HG02840 (cell line): ENCODE results near the gene KRTAP3-3.

Source experiments
- ATAC-seq: cut with Tn5 transposase; IDR thresholded peaks from one replicate; pipeline ENCODE4 v1.9.1; 2021; ENCODE audit warnings: mild to moderate bottlenecking, moderate library complexity, moderate number of reproducible peaks; ENCODE audit not compliant: unreplicated experiment, low FRiP score

Gene KRTAP3-3

DNA sequence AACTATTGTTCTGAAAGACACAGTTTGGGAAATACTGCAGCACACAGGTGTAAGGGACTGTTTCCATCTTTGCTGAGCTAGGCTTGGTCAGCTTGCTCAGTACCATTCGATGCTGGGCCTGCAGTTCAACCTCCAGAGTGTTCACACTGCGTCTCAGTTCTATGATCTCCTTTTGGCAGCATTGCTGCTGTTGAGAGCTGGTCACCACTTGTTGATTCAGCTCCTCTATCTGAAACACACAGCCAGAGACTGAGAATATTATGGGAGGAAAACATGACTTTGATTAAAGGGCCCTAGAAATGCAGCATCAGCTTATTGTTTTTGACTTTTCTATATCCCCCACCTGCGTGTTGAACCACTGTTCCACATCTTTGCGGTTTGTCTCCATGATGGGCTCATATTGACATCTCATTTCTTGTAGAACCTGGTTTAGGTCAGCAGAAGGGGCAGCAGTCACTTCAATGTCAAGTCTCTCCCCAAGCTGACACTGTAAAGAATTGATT lies 31.9 kb downstream of the KRTAP3-3 start:
- ATAC-seq, result no peak

GRCh38 chr17:40961591-40961990 lies 32.4 kb downstream of the KRTAP3-3 start:
- no peak for ATAC-seq

DNA sequence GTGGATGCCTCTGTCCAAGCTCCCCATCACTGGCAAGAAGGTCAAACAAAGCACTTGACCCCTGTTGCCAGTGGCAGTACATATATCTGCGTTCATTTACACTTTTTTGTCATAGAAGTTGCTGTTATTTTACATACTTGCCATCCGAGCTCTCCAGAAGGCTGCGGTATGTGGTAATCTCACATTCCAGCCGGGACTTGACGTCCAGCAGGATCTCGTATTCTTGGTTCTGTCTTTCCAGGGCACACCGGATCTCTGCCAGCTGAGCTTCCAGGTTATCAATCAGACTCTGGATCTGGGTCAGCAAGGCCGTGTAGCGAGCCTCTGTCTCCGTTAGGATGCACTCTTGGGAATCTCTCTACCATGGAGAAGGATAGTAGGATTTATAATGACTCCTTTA lies 33.8 kb downstream of the KRTAP3-3 start:
- no peak for ATAC-seq

DNA sequence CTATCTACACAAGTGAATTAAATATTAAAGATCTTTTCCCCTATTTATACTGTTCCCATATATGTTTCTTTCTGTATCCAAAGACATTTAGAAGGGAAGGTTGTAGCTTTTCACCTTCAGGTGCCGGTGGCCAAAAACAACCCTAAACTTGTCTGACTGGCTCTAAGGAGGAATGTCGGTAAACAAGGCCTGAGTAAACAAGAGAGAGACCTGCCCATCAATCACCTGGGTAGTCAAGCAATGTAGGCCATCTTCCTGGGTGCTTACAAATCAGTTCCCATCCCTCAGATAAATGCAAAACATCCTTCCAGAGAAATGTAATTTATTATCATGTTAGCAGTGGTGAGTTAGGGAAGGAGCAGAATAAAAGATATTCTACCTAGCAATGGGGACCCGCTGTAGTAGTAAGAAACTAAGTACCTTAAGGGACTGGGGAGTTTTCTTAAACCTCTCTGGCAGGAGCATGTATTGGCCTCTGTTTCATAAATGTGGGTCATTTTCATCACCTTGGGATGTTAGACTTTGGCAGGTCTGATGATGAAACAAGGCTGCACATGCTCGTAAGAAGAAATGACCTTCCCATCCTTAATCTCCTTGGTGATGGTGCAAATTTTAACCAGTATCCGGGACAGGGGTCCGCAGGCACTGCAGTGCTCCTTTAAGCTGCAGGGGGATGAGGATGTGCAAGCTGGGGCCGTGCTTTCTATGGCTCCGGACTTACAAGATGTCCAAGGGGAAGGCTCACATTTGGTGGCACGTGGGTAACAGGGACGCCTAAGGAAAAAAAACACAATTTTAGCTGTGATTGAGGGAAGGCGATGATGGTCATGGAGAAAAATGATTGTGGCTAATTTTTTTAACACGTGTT lies 35.6 kb downstream of the KRTAP3-3 start:
- ATAC-seq, result no peak

- ATAC-seq, result no peak
Observed at GRCh38 chr17:40956401-40957254, 37.3 kb downstream of the KRTAP3-3 start.

GRCh38 chr17:40953881-40954280 lies 40.1 kb downstream of the KRTAP3-3 start:
- ATAC-seq, result no peak

DNA sequence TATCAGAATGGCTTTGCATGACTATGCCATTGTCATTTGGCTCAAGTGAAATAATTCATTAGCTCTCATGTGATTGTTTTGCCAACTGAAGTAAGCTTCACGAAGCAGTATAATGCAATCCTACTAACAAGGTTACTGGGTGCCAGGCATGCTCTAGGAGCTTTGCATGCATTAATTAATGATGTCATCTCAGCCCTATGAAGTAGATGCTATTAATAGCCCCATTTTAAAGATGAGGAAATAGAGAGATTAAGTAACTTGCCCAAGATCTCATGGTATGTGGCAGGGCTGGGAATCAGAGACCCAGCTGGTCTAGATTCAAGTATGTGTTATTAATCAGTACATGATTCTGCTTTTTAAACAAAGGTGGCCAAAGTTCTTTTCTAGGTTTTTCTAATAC lies 41.3 kb downstream of the KRTAP3-3 start:
- ATAC-seq, result no peak

DNA sequence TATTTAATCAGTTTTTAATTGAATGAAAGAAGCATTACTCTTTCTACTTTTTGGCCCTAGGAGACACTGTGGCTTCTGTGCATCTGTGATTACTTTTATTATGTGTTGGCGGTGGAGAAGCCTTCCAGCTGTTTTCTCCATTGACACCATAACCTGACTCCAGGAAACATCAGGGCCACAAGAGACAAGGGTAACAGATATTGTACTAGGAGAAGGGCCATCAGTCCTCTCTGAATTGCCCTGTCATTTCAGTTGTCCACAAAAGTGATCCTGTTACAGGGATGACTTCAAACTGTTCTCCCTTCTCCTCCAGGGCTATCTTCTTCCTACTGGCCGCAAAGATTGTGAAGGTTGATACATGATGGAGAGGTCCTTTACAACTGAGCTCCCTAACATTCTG lies 41.8 kb downstream of the KRTAP3-3 start:
- no peak for ATAC-seq

- ATAC-seq, result no peak
Observed at GRCh38 chr17:40951011-40951622, 42.8 kb downstream of the KRTAP3-3 start.

- no peak for ATAC-seq
Observed at GRCh38 chr17:40950176-40950575, 43.8 kb downstream of the KRTAP3-3 start.

- no peak for ATAC-seq
Observed at GRCh38 chr17:40949418-40949817, 44.5 kb downstream of the KRTAP3-3 start.

- ATAC-seq, result no peak
Observed at GRCh38 chr17:40947929-40948328, 46.0 kb downstream of the KRTAP3-3 start.

- no peak for ATAC-seq
Observed at GRCh38 chr17:40945414-40945813, 48.5 kb downstream of the KRTAP3-3 start.

DNA sequence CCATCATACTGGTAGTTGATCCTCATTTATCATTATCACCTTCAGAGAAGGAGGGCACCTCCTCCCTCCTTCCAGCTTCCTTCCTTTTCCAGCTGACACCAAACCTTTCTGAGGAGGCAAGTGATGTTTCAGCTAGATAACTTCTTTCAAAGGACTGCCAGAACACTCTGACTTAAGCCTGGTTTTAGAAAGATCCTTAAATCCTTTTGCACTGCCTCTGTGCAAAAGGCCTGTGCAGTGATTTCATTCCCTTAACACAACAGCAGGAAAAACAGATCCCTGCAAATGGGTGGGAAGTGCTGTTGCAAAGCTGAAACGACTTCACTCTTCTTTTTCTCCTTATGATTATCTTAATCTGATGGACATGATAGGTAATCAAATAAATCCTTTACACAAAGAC lies 49.4 kb downstream of the KRTAP3-3 start:
- no peak for ATAC-seq
